ENCODE measurements around the gene EPS15.
"Not testable (repeated sequence)": the region's sequence is repeated elsewhere in the genome, so short reads cannot be mapped to it uniquely, and the experiment has no call there.

EPS15 gene

GRCh38 chr1:51542158-51542953 lies 23.3 kb upstream of the EPS15 start:
- DNase-seq: no peak

- no peak for DNase-seq
Measured at GRCh38 chr1:51541313-51542050, 22.4 kb upstream of the EPS15 start.

DNA sequence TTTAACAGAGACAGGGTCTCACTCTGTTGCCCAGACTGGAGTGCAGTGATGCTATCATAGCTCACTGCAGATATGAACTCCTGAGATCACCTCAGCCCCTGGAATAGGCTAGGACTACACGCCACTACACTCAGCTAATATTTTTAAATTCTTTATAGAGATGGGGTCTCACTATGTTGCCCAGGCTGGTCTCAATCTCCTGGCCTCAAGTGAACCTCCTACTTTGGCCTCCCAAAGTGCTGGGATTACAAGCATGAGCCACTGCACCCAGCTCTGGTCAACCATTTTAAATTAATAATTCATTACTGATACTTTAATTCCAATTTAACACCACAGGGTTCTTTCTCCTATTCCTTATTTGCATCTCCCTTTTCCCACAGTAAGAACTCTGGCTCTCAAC lies 18.5 kb upstream of the EPS15 start:
- DNase-seq: no peak

DNA sequence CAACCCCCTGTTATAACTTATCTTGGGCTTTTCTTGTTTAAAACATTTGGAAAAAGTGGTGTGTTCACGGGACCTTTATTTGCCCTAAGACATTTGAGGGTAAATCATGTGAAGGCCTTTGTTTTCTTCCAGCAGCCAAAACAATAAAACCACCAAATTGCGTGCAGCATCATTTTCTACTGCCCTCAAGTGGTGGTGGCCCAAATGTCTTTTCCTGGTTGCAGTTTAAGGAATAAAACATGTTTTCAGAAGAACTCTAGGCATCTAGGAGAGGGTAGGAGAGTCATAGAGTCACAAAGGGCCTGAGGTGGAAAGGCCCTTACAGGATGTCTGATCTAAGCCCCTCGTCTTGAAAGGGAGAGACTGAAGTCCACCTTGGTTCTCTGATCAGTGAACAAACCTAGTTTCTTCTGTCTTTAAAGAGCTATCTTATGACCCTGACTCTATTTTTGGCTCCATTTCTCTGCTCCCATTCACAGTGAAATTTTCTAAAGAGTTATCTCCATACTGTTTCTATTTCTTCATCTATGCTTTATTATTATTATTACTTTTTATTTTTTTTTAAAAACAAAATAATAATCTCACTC lies 16.0 kb upstream of the EPS15 start:
- DNase-seq: no peak

GRCh38 chr1:51534447-51534846 lies 15.4 kb upstream of the EPS15 start:
- no peak for DNase-seq

GRCh38 chr1:51532853-51533252 lies 13.8 kb upstream of the EPS15 start:
- DNase-seq: no peak

- not testable (repeated sequence) for DNase-seq
Measured at GRCh38 chr1:51530447-51530846, 11.4 kb upstream of the EPS15 start.

DNA sequence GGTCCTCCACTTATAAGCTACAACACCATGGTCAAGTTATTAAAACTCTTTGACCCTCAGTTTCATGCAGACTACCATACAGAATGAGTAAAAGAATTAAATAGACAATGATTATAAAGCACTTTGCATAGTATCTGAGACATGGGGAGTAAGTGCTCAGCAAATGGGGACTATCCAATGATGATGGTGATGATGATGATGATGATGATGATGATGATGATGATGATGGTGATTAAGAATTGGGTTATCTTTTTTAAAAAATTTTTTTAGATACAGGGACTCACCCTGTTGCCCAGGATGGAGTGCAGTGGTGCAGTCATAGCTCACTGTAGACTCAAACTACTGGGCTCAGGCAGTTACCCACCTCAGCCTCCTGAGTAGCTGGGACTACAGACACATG lies 8.1 kb upstream of the EPS15 start:
- no peak for DNase-seq

DNA sequence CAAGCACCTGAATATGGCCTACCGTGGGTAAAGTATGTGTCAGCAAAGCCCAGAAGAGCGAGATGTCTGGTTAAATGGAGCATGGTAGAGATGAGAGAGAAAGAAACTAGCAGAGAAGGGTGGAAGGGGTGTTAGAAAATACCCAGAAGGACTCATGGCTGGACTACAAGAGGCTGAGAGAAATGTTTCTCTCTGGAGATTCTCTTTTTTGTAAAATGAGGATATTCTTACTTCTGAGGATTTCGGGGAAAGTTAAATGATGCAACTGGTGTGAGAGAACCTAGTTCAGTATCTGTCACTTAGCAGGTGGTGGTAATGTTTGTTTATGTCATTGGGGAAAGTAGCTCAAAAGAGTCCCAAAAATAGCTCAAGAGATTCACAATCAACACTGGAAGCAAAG lies 7.2 kb upstream of the EPS15 start:
- no peak for DNase-seq

- no peak for DNase-seq
Measured at GRCh38 chr1:51525295-51525694, 6.2 kb upstream of the EPS15 start.

DNA sequence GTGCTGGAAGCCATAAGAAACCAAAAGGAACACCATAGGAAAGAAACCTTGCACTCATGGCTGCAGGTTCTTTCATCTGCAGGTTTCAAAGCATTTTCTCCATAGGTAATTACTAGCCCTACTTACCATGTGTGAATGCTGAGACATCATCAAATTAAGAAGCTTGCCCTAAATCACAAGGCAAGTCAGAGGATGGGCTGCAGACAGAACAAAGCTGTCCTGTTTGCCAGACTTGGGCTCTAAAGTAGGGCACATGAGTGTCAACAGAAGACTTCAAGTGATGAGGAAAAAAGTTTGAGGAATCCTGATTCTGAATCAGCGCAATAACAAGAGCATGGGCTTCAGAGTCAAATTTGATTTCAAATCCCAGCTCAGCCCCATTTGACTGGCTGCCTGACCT lies 5.8 kb upstream of the EPS15 start:
- no peak for DNase-seq

DNA sequence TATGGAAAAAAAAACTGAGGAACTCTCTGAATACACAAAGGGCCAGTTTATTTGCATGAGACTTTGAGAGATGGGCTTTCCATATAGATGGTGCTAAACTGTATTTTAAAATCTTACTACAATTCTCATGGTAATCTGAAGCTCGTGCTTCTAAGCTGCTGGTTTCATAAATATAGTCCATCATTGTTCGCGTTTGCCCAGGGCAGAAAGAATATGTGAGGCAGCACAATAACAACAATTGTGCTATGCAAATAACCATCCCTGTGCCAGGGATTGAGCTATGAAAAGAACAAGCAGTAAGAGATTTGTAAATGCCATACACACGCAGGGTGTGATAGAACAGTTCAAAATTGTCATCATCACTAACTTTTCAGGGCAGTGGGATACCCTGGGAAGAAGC lies 4.9 kb upstream of the EPS15 start:
- no peak for DNase-seq

DNA sequence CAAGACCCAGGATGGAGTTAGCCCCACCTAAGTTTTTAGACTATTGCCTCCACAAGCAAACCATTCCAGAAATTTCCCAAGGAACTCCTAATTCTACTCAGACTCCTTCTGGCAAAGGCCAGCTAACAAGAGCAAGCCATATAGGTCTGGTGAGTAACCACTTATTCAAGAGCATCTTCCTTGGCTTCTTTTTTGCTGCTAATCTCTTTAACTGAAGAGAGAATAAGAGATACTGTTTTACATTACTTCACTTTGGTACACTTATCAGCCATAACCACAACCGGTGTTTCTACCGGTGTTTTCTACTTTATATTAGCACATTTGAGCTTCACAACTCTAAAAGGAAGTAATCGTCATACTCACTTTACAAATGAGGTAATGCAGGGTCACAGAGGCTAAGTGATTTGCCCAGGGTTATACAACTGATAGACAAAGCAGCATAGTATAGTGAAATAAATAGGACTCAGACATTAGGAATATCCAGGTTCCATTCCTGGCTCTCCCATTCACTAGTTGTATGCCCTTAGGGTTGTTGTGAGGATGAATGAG lies 1.7 kb upstream of the EPS15 start:
- DNase-seq: no peak

GRCh38 chr1:51519865-51520699 lies 1.0 kb upstream of the EPS15 start:
- DNase-seq: no peak

DNA sequence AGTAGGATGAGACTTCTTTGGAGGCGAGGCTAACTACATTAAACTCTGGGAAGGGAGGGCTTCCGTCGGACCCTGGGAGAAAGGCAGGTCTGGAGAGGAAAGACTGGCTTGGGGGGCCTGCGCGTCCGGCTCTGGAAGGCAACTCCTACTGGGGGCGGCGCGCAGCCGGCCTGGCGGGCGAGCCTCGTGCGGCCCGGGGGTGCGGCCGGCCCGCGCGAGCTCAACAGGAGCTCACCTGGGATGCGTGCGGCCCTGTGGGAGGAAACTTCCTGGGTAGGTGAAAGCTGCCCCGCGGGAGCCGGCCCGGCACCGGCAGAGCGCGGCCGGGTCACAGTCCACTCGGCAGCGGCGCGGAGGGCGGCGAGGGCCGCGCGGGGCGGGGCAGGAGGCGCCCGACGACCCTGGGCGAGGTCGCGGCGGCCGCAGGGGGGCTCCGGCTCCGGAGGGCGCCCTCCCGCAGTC lies 449 bp downstream of the EPS15 start:
- no peak for DNase-seq

GRCh38 chr1:51518033-51518585 lies 957 bp downstream of the EPS15 start:
- DNase-seq: no peak

DNA sequence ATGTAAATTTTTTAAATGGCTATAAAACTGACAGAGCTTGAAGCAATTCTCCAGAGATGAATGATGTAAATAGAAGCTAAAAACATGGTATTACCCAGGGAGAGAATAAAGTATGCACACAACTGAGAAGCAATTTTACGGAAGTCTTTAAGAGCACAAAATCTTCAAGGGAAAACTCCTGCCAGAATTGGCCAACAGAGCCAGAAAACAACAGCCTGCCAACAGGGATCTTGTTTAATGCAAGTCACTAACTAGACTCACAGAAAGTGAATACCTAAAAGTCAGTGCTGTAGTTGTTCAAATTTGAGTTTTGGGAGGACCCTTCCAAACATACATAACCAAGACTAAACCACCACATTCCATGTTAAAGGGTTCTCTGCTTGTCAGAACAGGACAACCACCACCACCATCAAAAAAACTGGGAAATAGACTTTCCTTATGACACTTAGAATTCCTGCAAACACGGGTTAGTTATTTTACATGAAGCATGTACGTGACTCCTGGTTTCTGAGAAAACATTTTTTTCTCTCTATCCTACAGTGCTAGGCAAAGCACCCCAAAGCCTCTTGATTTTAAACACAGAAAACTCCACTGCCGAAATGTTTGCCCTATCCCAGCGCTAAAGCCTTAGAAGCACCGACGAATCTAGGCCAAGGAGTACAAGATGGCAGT lies 1.6 kb downstream of the EPS15 start:
- DNase-seq: no peak

GRCh38 chr1:51516649-51517158 lies 2.4 kb downstream of the EPS15 start:
- no peak for DNase-seq

- DNase-seq: no peak
Measured at GRCh38 chr1:51515982-51516648, 3.0 kb downstream of the EPS15 start.

- DNase-seq: no peak
Measured at GRCh38 chr1:51515312-51515960, 3.6 kb downstream of the EPS15 start.

DNA sequence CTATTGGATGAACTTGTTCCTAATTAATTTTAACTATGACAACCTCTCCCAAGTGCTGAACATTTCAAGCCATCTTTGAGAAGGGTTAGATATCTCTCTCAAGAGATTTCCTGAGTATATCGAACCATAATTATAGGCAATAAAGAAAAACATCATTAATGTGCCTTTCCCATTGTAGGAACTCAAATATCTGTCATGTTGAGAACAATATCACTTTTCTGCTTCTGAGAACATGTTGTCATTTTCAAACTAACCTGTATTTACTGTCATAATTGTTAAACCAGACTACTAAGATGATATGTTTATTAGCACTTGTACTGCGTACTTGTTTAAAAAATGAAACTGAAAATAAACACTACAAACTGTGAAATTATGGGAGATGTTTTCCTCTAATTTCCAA lies 4.3 kb downstream of the EPS15 start:
- no peak for DNase-seq

Measured in NCI-H187 treated with DMSO at 0.1 percent for 48 hours (cell line).